ENCODE data around the gene BLOC1S6.

Gene BLOC1S6

GRCh38 chr15:45588219-45588875 is 1.2 kb downstream of the BLOC1S6 start:
- peak; percentile 42 for DNase-seq

DNA sequence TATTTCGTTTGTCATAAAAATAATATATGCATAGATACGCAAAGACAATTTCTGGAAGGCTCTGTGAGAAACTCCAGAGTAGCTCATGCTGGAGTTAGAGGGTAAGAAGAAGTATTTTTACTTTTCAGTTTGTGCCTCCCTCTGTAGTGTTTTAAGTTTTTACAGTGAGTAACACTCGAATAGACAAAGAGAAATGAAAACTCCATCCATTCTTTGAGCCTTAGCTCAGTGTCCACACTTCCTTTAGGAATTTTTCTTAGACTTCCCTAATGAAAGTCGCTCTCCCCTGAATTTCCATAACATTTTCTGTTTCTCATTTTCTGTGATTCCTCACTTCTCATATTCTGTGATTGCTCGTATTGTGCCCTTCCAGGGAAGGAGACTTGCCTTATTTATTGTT is 2.1 kb downstream of the BLOC1S6 start:
- no peak for DNase-seq

DNA sequence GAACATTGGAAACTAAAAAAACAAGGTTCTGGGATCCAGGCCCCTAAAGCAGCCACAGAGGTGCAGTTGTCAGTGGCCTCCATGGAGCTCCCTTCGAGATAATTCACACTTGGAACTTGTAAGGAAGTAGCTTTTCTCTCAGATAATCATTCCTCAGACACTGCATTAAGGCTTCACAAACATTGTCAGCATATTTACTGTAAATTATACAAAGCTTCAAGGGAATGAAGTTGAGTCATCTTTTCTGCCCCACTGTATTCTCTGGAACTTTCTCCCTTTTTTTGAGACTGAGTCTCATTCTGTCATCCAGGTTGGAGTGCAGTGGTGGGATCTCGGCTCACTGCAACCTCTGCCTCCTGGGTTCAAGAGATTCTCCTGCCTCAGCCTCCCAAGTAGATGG is 7.1 kb downstream of the BLOC1S6 start:
- DNase-seq, result no peak

DNA sequence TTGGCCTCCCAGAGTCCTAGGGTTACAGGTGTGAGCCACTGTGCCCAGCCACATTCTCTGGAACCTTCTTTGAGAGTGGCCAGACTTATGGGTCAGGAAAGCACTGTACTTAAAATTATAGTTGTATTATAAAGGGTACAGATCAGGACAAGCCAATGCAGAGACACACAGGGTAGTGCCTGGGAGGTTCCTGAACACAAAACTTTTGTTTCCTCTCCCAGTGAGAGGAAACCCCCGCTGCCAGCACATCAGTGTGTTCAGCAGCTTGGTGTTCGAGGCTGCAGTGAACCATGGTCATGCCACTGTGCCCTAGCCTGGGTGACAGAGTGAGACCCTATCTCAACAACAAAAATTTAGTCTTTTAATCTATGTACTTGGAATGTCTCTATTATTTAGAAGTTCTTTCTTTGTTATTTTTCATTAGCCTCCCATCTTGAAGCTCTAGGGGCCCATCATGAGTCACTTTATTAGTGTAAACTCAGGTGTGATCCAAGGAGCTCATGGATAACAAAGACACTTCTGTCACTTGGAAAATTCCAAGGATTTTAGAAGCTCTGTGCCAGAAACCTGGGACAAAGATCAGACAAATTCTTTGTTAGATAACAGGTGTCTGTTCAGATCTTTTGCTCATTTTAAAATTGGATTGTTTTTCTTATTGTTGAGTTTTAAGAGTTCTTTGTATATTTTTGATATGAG is 7.8 kb downstream of the BLOC1S6 start:
- DNase-seq, result no peak

DNA sequence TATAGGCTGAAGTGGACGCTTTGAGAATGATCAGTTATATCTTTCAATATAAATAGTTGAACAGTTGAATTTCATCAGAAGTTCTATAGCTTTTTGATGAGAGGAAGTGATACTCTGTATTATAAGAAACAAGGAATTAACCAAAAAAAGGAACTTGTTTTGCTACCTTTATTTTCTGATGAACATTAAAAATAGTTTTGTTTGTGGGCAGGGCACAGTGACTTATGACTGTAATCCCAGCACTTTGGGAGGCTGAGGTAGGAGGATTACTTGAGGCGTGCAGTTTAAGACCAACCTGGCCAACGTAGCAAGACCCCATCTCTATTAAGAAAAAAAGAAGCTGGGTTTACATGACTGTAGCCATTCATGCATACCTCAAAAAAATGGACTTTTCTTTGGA is 16.7 kb downstream of the BLOC1S6 start:
- no peak for DNase-seq

GRCh38 chr15:45604326-45604725 is 17.1 kb downstream of the BLOC1S6 start:
- DNase-seq, result peak; percentile 30

GRCh38 chr15:45606413-45606812 is 19.2 kb downstream of the BLOC1S6 start:
- DNase-seq, result no peak

GRCh38 chr15:45606841-45607240 is 19.7 kb downstream of the BLOC1S6 start:
- no peak for DNase-seq

DNA sequence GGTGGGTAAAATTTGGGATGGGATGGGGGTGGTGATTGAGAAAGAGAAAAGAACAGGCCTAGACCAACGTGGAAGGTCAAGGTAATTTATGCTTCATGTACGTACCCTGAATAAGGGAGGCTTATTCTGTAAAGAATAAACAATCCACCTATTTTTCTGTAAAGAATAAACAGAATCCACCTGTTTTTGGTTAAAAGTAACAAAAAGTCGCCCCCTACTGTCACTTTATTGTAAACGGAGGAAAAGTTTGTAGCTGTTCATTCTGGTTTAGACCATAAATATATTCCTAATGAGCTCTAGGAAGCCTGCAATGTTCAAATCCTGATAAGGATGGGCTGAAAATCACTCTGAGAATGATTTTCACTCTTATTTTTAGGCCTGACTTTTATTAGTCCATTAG is 24.1 kb downstream of the BLOC1S6 start:
- DNase-seq, result peak; percentile 58

- no peak for DNase-seq
Observed at GRCh38 chr15:45612790-45613415, 25.7 kb downstream of the BLOC1S6 start.

DNA sequence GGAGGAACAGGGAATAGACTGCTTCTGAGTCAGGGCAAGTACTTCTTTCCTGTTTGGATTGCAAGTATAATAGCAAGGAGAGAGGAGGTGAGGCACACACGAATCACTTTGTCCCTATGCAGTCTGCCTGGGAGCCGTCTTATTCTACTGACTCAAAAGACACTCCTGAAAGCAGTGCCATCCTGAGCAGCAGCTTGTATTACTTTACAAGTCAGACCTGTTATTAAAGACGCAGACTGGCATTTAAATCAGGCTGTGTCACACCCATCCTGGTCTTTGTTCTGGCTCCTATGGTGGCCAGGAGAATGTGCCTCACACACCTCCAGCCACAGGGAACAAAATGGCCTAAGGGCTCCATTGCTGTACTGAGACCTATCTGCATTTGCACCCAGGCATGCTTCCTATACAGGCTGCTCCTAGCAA is 29.7 kb downstream of the BLOC1S6 start:
- DNase-seq, result no peak

DNA sequence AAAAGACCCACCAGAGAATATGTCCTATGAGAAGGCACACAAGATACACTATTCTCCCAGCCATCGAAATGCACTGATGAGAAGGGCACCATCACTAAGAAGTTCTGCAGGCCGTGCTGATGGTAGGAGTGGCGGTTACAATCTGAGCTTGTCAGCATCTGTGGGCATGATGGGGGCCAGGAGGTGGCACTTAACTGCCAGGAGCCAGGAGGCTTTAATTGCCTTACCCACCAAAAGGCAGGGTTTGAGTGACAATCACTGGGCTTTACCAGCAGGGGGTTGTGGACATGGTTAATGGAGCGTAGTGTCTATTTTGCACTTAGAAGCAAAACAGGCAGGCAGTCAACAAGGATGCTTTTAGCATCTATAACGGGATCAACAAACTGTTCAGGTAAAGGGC is 31.6 kb downstream of the BLOC1S6 start:
- DNase-seq, result no peak

GRCh38 chr15:45628136-45628535 is 41.0 kb downstream of the BLOC1S6 start:
- no peak for DNase-seq

DNA sequence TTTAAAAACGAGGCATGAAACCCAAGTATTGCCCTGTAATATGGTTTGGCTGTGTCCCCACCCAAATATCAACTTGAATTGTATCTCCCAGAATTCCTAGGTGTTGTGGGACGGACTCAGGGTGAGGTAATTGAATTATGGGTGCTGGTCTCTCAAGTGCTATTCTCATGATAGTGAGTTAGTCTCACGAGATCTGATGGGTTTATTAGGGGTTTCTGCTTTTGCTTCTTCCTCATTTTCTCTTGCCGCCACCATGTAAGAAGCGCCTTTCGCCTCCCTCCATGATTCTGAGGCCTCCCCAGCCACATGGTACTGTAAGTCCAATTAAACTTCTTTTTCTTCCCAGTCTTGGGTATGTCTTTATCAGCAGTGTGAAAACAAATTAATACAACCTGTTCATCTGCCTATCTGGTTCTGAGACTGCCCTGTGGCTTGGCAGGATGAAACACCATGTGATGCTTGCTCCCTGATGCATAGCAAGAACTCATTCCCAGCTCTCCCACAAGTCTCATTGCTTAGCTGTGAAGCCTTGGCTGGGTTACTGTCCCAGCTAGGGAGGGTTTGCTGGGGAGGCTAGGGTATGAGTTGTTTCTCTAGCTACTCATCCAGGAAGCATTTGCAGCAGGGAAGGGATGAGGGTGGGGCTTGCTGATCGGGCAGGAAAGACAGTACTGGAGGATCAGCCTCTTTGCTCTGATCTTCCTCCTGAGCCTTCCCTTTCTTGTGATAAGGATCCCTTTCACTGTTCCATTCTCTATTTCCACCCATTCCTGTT is 43.9 kb downstream of the BLOC1S6 start:
- DNase-seq, result no peak

- DNase-seq, result no peak
Observed at GRCh38 chr15:45631776-45632175, 44.6 kb downstream of the BLOC1S6 start.

- DNase-seq, result peak; percentile 76
Observed at GRCh38 chr15:45634432-45635190, 47.4 kb downstream of the BLOC1S6 start, which contains the start of gene SQOR. Gene SQOR (plus strand): TSS chr15:45635029. CDS start chr15:45658924, 23,895 bp downstream.

- DNase-seq, result peak; percentile 74
Observed at GRCh38 chr15:45635191-45635638, 48.0 kb downstream of the BLOC1S6 start.

GRCh38 chr15:45635763-45636292 is 48.6 kb downstream of the BLOC1S6 start:
- DNase-seq, result no peak

GRCh38 chr15:45637141-45637540 is 50.0 kb downstream of the BLOC1S6 start:
- DNase-seq, result no peak

DNA sequence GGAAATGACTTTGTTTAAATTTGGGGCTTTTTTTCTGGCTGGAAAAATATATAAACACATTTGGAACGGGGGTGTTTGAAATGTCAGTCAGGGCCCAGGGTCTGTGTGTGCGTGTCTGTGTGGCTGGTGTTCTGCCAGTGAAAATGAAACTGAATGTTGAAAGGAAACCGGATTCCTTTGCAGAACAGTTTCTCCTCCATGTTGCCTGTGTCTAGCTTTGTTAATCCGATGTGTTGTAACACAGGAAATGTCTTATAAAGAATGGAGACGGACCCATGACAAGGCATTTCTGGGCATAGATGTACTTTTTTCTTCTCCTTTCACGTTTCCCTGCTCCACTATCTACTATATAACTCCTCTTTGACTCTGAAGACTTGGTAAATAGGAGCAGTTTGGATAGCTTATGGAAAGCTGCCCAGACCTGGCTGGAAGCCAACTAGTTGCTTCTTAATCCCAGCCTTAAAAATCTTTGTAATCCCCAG is 50.4 kb downstream of the BLOC1S6 start:
- peak; percentile 83 for DNase-seq

DNA sequence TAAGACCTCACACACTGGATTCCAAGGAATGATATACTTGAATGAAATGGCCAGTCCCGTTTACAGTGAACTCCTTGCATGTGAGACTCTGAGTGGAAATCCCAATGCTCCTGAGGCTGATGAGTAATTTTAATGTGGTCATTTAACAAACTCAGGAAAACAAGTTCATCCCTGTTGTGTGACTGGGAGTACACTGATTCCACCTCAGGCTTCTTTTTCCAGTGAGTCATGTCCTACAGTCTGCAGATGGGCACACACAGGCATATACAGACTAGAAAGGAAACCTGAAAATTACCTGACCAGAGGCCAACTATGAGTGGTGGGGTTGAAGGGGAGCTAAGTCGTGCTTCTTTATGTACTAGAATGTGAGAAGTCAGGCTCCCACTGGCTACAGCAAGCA is 53.4 kb downstream of the BLOC1S6 start:
- DNase-seq, result no peak

GRCh38 chr15:45641374-45641781 is 54.2 kb downstream of the BLOC1S6 start:
- DNase-seq, result no peak
